ENCODE data around the gene CPSF4L.

CPSF4L gene

GRCh38 chr17:73250851-73251640, 10.6 kb downstream of the CPSF4L start:
- TF ChIP-seq PRDM2 (tag by site-specific recombination; IDR thresholded peaks at IDR 0.05; ENCODE audit: borderline replicate concordance), result no peak
- no peak for TF ChIP-seq HOXD13 (CRISPR knock-in tag; IDR thresholded peaks at IDR 0.05; ENCODE audit: borderline replicate concordance)
- no peak for TF ChIP-seq ZNF626 (tag by site-specific recombination; IDR thresholded peaks at IDR 0.05)
- TF ChIP-seq PRDM10 (tag by site-specific recombination; IDR thresholded peaks at IDR 0.05), result no peak
- no peak for TF ChIP-seq ZNF335 (tag by site-specific recombination; conservative IDR thresholded peaks at IDR 0.05)
- no peak for TF ChIP-seq ZNF585B (tag by site-specific recombination; IDR thresholded peaks at IDR 0.05)
- no peak for TF ChIP-seq ZNF580 (tag by site-specific recombination; IDR thresholded peaks at IDR 0.05)
- TF ChIP-seq ZNF776 (tag by site-specific recombination; IDR thresholded peaks at IDR 0.05; ENCODE audit: borderline replicate concordance), result no peak
- no peak for TF ChIP-seq ZBTB1 (tag by site-specific recombination; IDR thresholded peaks at IDR 0.05)
- no peak for TF ChIP-seq ZNF768 (tag by site-specific recombination; IDR thresholded peaks at IDR 0.05)
- TF ChIP-seq ZNF521 (tag by site-specific recombination; IDR thresholded peaks at IDR 0.05), result no peak
- no peak for TF ChIP-seq ZNF239 (tag by site-specific recombination; IDR thresholded peaks at IDR 0.05)
- no peak for TF ChIP-seq ZNF501 (tag by site-specific recombination; IDR thresholded peaks at IDR 0.05)
- no peak for TF ChIP-seq ZNF324 (tag by site-specific recombination; IDR thresholded peaks at IDR 0.05)
- TF ChIP-seq ZNF311 (tag by site-specific recombination; IDR thresholded peaks at IDR 0.05; ENCODE audit: borderline replicate concordance), result no peak
- no peak overlapping the region for H3K4me3 ChIP-seq (ENCODE audit: low read depth, low read length)
- H3K9me3 ChIP-seq (ENCODE audit: control insufficient read depth, insufficient read depth, low read depth, low read length), result no peaks in the 10 kb centered on the region
- H3K4me1 ChIP-seq (ENCODE audit: control insufficient read depth, insufficient read depth, low read length), result no peaks in the 10 kb centered on the region
- ChIA-PET CTCF (interaction anchor here (0.6 to 13.4 kb wide), 7 partner anchors 59 to 694 kb away, joined by 3 to 315 read pairs (median 3); no protein-coding TSS in a partner anchor), POLR2A (no interaction called here)
- no peak overlapping the region for H3K27ac ChIP-seq (ENCODE audit: extremely low read depth, low read depth, low read length)
- H3K36me3 ChIP-seq (ENCODE audit: control insufficient read depth in 2 of 2, insufficient read depth in 1 of 2, low read length in 2 of 2), result peaks cover 0 to 30% of the 10 kb centered on the region in 2 experiments
